NCI-H510A (cell line): ENCODE results near the gene PJA1.

Source experiments
- DNase-seq: peaks from one replicate; lab custom pipeline; 2025; lab: John Stamatoyannopoulos, UW

Gene PJA1

GRCh38 chrX:69170319-69170718 is 5.1 kb upstream of the PJA1 start:
- no peak for DNase-seq

- peak; percentile 36 for DNase-seq
Measured at GRCh38 chrX:69163936-69164741, 1.1 kb downstream of the PJA1 start.

DNA sequence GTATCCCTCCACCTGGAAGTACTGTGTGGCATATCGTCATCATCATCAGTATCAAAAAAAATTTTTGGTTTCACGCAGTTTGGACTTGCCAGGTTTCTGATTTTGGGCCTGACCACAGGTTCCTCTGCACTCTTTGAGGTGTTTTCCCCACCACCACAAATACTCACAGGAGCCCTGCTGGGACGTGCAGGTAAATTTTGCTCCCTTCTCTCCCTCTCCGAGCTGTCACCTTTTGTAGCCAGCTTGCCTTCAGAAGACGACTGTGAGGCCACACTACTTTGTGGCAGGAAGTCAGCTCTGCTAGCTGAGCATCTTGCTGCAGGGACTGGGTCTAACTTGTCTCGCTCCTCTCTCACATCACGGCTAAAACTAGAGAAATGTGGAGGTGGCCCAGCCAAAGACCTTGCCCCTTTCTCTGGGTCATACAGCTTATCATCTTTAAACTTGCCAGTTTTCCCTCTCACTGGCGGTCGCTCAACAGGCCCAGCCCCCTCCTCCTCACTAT is 2.8 kb downstream of the PJA1 start:
- no peak for DNase-seq

DNA sequence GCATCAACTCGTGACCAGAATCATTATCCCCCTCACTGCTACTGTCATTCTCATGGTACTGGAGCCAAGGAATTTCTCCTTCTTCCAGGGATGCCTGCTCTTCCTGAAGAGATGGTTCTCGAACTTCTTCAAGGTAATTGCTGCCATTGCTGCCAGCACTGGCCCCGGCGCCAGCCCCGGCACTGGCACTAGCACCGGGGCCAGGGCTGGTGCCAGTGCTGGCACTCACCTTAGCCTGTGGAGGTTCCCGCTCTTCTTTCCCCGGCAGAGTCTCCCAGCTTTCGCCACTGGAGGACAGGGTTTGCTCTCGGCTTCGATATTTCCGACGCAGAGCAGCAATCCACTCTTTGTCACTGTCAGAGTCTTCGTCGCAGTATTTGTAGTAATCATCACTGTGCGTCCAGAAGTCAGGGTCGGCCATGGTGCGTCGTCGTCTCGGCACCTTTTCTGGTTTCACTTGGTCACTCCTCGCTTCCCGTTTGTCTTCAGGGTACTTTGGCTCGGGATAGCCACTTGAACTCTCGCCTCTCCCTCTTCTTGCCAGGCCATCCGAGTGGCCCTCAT is 3.4 kb downstream of the PJA1 start:
- no peak for DNase-seq

DNA sequence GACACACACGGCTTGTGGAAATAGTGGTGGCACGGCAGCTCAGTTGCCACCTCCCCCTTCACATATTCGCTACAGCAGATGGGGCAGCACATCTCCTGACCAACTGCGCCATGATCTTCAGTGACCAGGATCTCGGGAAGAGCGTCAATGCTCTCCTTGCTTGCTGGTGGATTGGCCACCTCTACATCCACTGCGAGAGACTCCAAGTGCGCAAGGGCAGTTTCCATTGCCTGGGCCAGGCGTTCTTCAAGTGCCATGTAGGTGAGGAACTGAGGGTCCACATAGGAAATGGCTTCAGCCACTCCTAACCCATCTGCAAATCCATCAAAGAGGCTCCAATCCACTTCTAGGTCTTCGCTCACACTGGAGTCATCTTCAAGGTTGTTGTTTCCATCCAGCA is 3.9 kb downstream of the PJA1 start:
- no peak for DNase-seq

- DNase-seq, result peak; percentile 30
Measured at GRCh38 chrX:69158166-69158980, 6.9 kb downstream of the PJA1 start.

DNA sequence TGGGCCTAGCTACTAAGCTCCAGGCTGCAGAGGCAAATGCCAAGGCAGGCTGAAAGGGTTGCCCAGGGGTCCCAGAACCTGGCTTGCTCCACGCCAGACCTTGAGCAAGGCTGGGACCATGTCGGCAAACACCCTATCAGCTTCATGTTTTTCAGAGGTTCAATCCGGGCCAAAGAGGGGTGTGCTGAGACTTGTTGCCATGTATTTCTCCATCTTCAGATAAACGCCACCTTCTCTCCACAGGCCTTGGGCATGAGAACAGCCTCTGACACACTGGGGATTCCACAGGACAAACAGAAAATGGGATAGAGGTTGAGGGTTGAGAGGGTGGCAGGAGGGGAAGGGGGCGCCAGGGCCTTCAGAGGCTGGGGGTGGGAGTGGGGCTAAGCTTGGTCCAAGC is 8.6 kb downstream of the PJA1 start:
- no peak for DNase-seq

DNA sequence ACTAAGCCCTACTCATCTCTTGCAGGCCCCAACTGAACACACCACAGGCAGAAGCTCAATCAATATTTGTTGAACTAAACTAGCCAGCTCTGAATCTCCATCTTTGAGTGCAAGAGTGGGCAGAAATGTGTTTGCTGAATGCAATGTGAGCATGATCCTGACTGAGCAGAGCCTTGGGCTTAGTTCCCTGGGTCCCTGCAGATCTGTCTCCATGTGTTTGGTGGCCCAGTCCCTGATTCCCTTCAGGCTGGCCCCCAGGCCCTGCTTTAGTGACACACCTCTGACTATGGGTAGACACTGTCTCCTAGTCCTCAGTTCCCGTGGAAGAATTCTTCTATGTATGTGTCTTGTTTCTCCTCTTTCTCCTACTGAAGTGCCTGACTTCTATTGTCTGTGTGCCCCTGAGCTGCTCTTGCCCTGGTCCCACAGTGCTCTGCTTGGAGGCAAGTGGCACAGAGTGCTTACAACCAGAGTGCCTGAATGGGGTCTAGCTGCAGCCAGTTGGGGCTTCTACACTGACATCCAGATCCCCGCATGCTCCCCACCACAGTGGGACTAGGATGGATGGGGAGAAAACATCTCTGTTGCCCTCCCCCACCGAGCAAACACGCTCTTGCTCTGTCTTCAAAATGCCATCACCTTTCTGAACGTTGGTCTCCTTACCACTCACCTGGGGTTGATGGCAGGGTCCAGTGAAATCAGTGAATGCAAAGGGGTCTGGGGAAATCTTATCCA is 9.3 kb downstream of the PJA1 start:
- no peak for DNase-seq

DNA sequence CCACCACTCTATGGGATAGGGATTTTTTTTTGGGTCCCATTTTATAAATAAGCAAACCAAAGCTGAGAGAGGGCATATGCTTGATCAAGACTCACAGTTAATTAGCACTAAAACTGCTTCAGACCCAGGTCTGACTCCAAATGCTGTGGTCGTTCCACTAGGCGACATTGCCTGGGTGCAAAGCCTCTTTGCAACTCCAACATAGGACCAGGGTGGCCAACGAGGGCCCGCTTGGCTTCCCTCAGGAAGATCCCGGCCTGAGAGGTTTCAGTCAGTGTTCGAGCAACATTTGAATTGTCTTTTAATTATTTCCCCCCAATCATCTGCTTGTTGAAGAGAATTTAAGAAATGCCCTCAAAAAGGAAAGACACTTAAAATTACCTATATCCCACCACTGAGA is 11.2 kb downstream of the PJA1 start:
- no peak for DNase-seq

- no peak for DNase-seq
Measured at GRCh38 chrX:69153060-69153730, 12.1 kb downstream of the PJA1 start.

DNA sequence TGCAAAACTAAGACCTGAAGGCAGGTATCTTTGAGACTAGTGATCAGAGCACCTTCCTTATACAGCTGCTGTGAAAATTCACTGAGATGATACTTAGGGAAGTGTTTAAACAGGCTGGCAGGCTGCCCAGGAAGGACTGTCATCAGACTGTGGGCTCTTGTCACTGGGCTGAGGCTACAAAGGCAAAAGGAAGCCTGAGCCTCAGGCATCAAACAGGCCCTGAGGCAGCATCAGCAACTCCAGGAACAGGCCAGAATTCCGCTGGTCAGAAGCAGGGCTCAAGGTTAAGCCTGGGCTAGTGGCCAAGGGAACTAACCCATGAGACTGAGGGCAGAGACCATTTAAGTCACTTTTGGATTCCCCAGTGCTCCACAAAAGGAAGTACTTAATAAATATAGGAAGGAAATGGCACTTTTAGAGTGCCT is 12.8 kb downstream of the PJA1 start:
- peak; percentile 18 for DNase-seq

GRCh38 chrX:69151866-69152284 is 13.4 kb downstream of the PJA1 start:
- no peak for DNase-seq

GRCh38 chrX:69150281-69150960 is 14.8 kb downstream of the PJA1 start:
- DNase-seq, result no peak

GRCh38 chrX:69149466-69150280 is 15.6 kb downstream of the PJA1 start:
- no peak for DNase-seq

DNA sequence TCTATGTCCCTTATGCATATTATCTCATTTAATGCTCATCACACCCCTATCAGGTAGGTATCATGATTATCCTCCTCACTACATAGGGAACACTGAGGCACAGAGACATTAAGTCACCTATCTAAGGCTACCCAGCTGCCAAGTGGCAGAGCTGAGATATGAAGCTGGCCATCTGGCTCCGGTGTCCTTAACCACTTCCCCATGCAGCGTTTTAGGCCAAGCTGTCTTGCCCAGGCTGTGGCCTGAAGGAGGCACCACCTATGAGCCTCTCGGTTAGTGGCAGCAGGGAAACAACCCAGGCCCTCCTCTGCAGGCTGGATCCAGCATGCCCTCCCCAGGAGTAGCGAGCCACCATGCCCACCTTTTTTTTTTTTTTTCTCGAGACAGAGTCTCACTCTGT is 16.3 kb downstream of the PJA1 start:
- no peak for DNase-seq

- no peak for DNase-seq
Measured at GRCh38 chrX:69146739-69147138, 18.5 kb downstream of the PJA1 start.

- no peak for DNase-seq
Measured at GRCh38 chrX:69145714-69146113, 19.5 kb downstream of the PJA1 start.

GRCh38 chrX:69144838-69145680 is 20.2 kb downstream of the PJA1 start:
- no peak for DNase-seq

GRCh38 chrX:69143530-69143929 is 21.7 kb downstream of the PJA1 start:
- no peak for DNase-seq
